K562 (cell line): ENCODE data around the gene TUBA4B. TPM values are rescaled to one million over a fixed set of nuclear protein-coding genes. Genes with fewer than 3 reads are reported as not detected.

Source experiments
- ATAC-seq: fragments of 200-7000 bp; cut with Tn5 transposase; 3 replicates; pipeline ENCODE4 v1.9.1; 2020; ENCODE audit warnings: moderate library complexity
- BruUV-seq: library from RNA; stranded (reverse); fragments of 400-500 nt; replicated peaks from 2 replicates; lab custom pipeline; 2021; lab: Mats Ljungman, UMichigan
- CTCF ChIA-PET: fragments of 300-600 bp; formaldehyde crosslinking; extraction: SDS; loops from one replicate; lab custom pipeline; 2021; ENCODE audit warnings: low intra/inter-chr PET ratio; lab: Yijun Ruan, JAX
- POLR2A ChIA-PET: fragments of 300-600, 350-650 bp; sonication (Branson Sonifier 250); formaldehyde crosslinking; extraction: SDS; loops from one replicate; lab custom pipeline; 2021; ENCODE audit warnings: antibody characterized with exemption, inconsistent platforms; lab: Yijun Ruan, JAX
- DNase-seq, 4 experiments: peaks; one replicate each; pipeline versions ENCODE4 v3.0.0 to v3.0.0-alpha.2; 2011 to 2018; ENCODE audit warnings: low spot score in 3 of 4, mixed read lengths in 3 of 4; ENCODE audit errors: extremely low read depth in 1 of 4
- FAIRE-seq: peaks from 2 replicates; lab custom pipeline; 2011; peaks lifted over from hg19 to GRCh38; lab: Jason Lieb, UNC
- H2AFZ ChIP-seq: 2 replicates; pipeline ENCODE4 v1.6.0; 2011; ENCODE audit warnings: low read depth, low read length, control low read depth, inconsistent platforms
- H3K27ac ChIP-seq: fragments of 200-600 bp; 3 replicates; pipeline ENCODE4 v1.8.0; 2011; ENCODE audit warnings: low read depth, mild to moderate bottlenecking, control low read depth, inconsistent platforms, low read length, moderate library complexity, mixed read lengths; ENCODE audit errors: extremely low read depth
- H3K27me3 ChIP-seq, 2 experiments: fragments of 300-600 bp in 1 of 2; 2 replicates in 1 of 2; 3 replicates in 1 of 2; pipeline versions ENCODE4 v1.6.0 to v1.8.0; 2011; ENCODE audit warnings: inconsistent platforms in 2 of 2, low read length in 2 of 2, mild to moderate bottlenecking in 1 of 2, mixed read lengths in 1 of 2, moderate library complexity in 1 of 2; ENCODE audit not compliant: control insufficient read depth in 2 of 2, insufficient read depth in 2 of 2
- H3K36me3 ChIP-seq: fragments of 300-600 bp; 3 replicates; pipeline ENCODE4 v1.8.0; 2011; ENCODE audit warnings: mild to moderate bottlenecking, low read length, inconsistent platforms; ENCODE audit not compliant: control insufficient read depth, insufficient read depth
- H3K4me1 ChIP-seq, 2 experiments: fragments of 200-600 bp in 1 of 2; replicated peaks in 1 of 2; 2 replicates in 1 of 2; 3 replicates in 1 of 2; pipeline versions ENCODE4 v1.5.1 to v1.8.0; 2011; ENCODE audit warnings: inconsistent platforms in 2 of 2, low read length in 2 of 2, mild to moderate bottlenecking in 1 of 2, mixed read lengths in 1 of 2, moderate library complexity in 1 of 2; ENCODE audit not compliant: control insufficient read depth in 2 of 2, insufficient read depth in 2 of 2
- H3K4me2 ChIP-seq: 2 replicates; pipeline ENCODE4 v1.6.1; 2011; ENCODE audit warnings: low read length, control low read depth, inconsistent platforms, mixed read lengths; ENCODE audit not compliant: insufficient read depth
- H3K4me3 ChIP-seq: fragments of 200-600 bp; sonication (generic), shearing (Covaris generic); 2 replicates; pipeline ENCODE4 v1.5.1; 2016; ENCODE audit warnings: control low read depth, inconsistent platforms
- H3K79me2 ChIP-seq: fragments of 200-600 bp; 3 replicates; pipeline ENCODE4 v1.8.0; 2011; ENCODE audit warnings: low read length, inconsistent platforms; ENCODE audit not compliant: control insufficient read depth, insufficient read depth
- H3K9ac ChIP-seq, 2 experiments: 2 replicates each; pipeline versions ENCODE4 v1.6.0 to v1.6.1; 2011; ENCODE audit warnings: low read depth in 2 of 2, low read length in 2 of 2, control low read depth in 1 of 2, inconsistent platforms in 1 of 2, mild to moderate bottlenecking in 1 of 2, mixed read lengths in 1 of 2; ENCODE audit not compliant: insufficient read depth in 1 of 2
- H3K9me1 ChIP-seq: one replicate; pipeline ENCODE4 v1.6.0; 2011; ENCODE audit warnings: inconsistent platforms, mild to moderate bottlenecking, low read length, moderate library complexity; ENCODE audit not compliant: control insufficient read depth, insufficient read depth
- H3K9me3 ChIP-seq: replicated peaks from 2 replicates; pipeline ENCODE4 v1.5.1; 2011; ENCODE audit warnings: low read depth, low read length, inconsistent platforms; ENCODE audit not compliant: control insufficient read depth, insufficient read depth
- H4K20me1 ChIP-seq: replicated peaks from 2 replicates; pipeline ENCODE4 v1.6.1; 2011; ENCODE audit warnings: low read length, inconsistent platforms, mixed read lengths; ENCODE audit not compliant: control insufficient read depth, insufficient read depth
- AFF1 ChIP-seq, 2 experiments: fragments of 450-650 bp; IDR thresholded peaks; 2 replicates each; pipeline ENCODE4 v1.6.1; 2018; ENCODE audit warnings: mild to moderate bottlenecking in 2 of 2, low read depth in 1 of 2; ENCODE audit not compliant: partially characterized antibody in 2 of 2
- BMI1 ChIP-seq: fragments of 150-350 bp; IDR thresholded peaks from 2 replicates; pipeline ENCODE4 v1.6.1; 2014; ENCODE audit warnings: low read length
- CGGBP1 ChIP-seq: fragments of 250-450 bp; sonication (Bioruptor Pico); IDR thresholded peaks from 2 replicates; pipeline ENCODE4 v1.9.0; 2021; ENCODE audit warnings: mild to moderate bottlenecking
- CHCHD3 ChIP-seq: fragments of 250-450 bp; sonication (Bioruptor Pico); IDR thresholded peaks from 2 replicates; pipeline ENCODE4 v2.1.2; 2022; ENCODE audit warnings: mild to moderate bottlenecking
- CREB1 ChIP-seq, 2 experiments: sonication (generic) in 1 of 2; formaldehyde crosslinking in 1 of 2; IDR thresholded peaks; 2 replicates each; pipeline versions ENCODE4 v1.6.1 to v1.8.0; 2012 to 2022; ENCODE audit warnings: inconsistent platforms in 1 of 2, mild to moderate bottlenecking in 1 of 2, missing genetic modification reagents in 1 of 2, moderate library complexity in 1 of 2
- ESRRB ChIP-seq: fragments of 250-450 bp; sonication (Bioruptor Pico); IDR thresholded peaks from 2 replicates; pipeline ENCODE4 v1.5.0; 2020; ENCODE audit warnings: mild to moderate bottlenecking, moderate library complexity, borderline replicate concordance
- ETV1 ChIP-seq: fragments of 450-650 bp; conservative IDR thresholded peaks from 2 replicates; pipeline ENCODE4 v1.6.1; 2016; ENCODE audit warnings: missing genetic modification characterization, control low read depth, low read depth, missing compliant biosample characterization
- HMBOX1 ChIP-seq: sonication (generic); IDR thresholded peaks from 2 replicates; pipeline ENCODE4 v1.6.1; 2016
- MCM5 ChIP-seq: fragments of 450-650 bp; IDR thresholded peaks from 2 replicates; pipeline ENCODE4 v1.6.1; 2016; ENCODE audit warnings: low read depth
- NFXL1 ChIP-seq: fragments of 450-650 bp; formaldehyde crosslinking; IDR thresholded peaks from 2 replicates; pipeline ENCODE4 v1.4.0; 2021; ENCODE audit warnings: mild to moderate bottlenecking
- PHF21A ChIP-seq: fragments of 450-650 bp; IDR thresholded peaks from 2 replicates; pipeline ENCODE4 v1.6.1; 2017; ENCODE audit warnings: low read depth, borderline replicate concordance
- SMARCB1 ChIP-seq: IDR thresholded peaks from 2 replicates; pipeline ENCODE4 v1.6.1; 2011; ENCODE audit warnings: improper control_type of control experiment, low read depth; ENCODE audit not compliant: insufficient read length
- SRSF3 ChIP-seq: fragments of 200-400 bp; formaldehyde crosslinking; IDR thresholded peaks from 2 replicates; pipeline ENCODE4 v1.6.1; 2016; ENCODE audit warnings: mild to moderate bottlenecking, low read length, moderate library complexity; ENCODE audit not compliant: insufficient read depth
- TAL1 ChIP-seq: fragments of 450-650 bp; IDR thresholded peaks from 2 replicates; pipeline ENCODE4 v1.6.1; 2016; ENCODE audit warnings: mild to moderate bottlenecking
- ZNF311 ChIP-seq: fragments of 250-450 bp; sonication (Bioruptor Pico); IDR thresholded peaks from 2 replicates; pipeline ENCODE4 v1.4.0; 2020; ENCODE audit warnings: mild to moderate bottlenecking, moderate library complexity
- WGBS: fragments of 100-300 bp; shearing (Covaris generic); methylation state at CpG from one replicate; pipeline ENCODE4 v1.1.6; 2016; ENCODE audit warnings: low coverage, mixed read lengths; ENCODE audit not compliant: insufficient coverage; ENCODE audit errors: missing lambda C conversion rate; 5-methylcytosine and 5-hydroxymethylcytosine counted together
- in situ Hi-C: fragments of 300-500 bp; cut with MboI; formaldehyde crosslinking; loops from 4 replicates; pipeline ENCODE4 v1.15.0; 2018; ENCODE audit warnings: inconsistent platforms, mixed read lengths
- intact Hi-C: fragments of 100-400 bp; cut with micrococcal nuclease; formaldehyde crosslinking; loops from 2 replicates; pipeline ENCODE4 v1.14.2; 2022
- polyA plus RNA-seq, 8 experiments: library from polyadenylated mRNA; depleted of rRNA in 4 of 8; stranded (reverse) in 5 of 8; unstranded in 3 of 8; fragments of >200 nt; fragmentation: Nextera tagmentation in 2 of 8; fragmentation: Illumina TruSeq in 1 of 8; extraction: Ambion mirVana in 2 of 8; extraction: Trizol in 1 of 8; gene quantifications; 2 replicates each; pipeline versions ENCODE4 v1.2.1 to v1.2.3, GENCODE V29; 2011 to 2014; ENCODE audit warnings: inconsistent platforms in 1 of 8, missing spikeins in 1 of 8
- total RNA-seq, 7 experiments: library from RNA; depleted of rRNA in 6 of 7; stranded (reverse); fragments of >200 nt in 6 of 7; fragmentation: Illumina TruSeq in 2 of 7; extraction: Trizol in 2 of 7; gene quantifications; 2 replicates each; pipeline versions ENCODE4 v1.2.1 to v1.2.3, GENCODE V29; 2011 to 2021; ENCODE audit warnings: low replicate concordance in 1 of 7

Gene TUBA4B
- total and polyA plus RNA-seq, 9 of the 15 experiments (the other 6 are each of a cell fraction or from before 2014, with no cell fraction given): 0.04 TPM; not detected in 8

- TF ChIP-seq HMBOX1 (peak; percentile 81), TAL1 (no peak), ESRRB (no peak), BMI1 (no peak), SRSF3 (no peak), NFXL1 (no peak), SMARCB1 (no peak)
Measured at GRCh38 chr2:219261024-219261855, 8.2 kb downstream of the TUBA4B start (continued).

GRCh38 chr2:219266232-219266631, 13.2 kb downstream of the TUBA4B start:
- ChIA-PET POLR2A (interaction anchor here (0.7 kb wide), 1 partner anchor 547 kb away, joined by 4 read pairs; no protein-coding TSS in a partner anchor), CTCF (no interaction called here)
- H4K20me1 ChIP-seq: no peaks in the 10 kb centered on the region
- ATAC-seq: no peak
- no peak overlapping the region for H3K4me2 ChIP-seq
- no peaks in the 10 kb centered on the region for H3K27me3 ChIP-seq
- WGBS: 100% methylated on average over 1 of the region's 5 CpGs
- FAIRE-seq: no peak
- no peak overlapping the region for H3K4me3 ChIP-seq
- peaks cover 4 to 14% of the 10 kb centered on the region in 2 experiments; a peak in 3 of 5 replicates for H3K4me1 ChIP-seq
- no peaks in the 10 kb centered on the region for H3K79me2 ChIP-seq
- H3K36me3 ChIP-seq: no peaks in the 10 kb centered on the region
- no TSS peak for BruUV-seq
- no peak overlapping the region for H3K27ac ChIP-seq
- H3K9me3 ChIP-seq: no peaks in the 10 kb centered on the region
- no peaks in the 10 kb centered on the region for H3K9me1 ChIP-seq
- intact Hi-C loops (no loop called here), in situ Hi-C loops (no loop called here)
- H3K9ac ChIP-seq: no peak overlapping the region
- no peak overlapping the region for H2AFZ ChIP-seq
- no peak for DNase-seq
- TF ChIP-seq CHCHD3 (CRISPR knock-in tag) (no peak), PHF21A (no peak), CGGBP1 (CRISPR knock-in tag) (no peak), ETV1 (tag) (no peak), ZNF311 (CRISPR knock-in tag) (no peak), AFF1 (IDR thresholded peaks at IDR 0.05; ENCODE audit: low read depth in 1 of 2, partially characterized antibody in 2 of 2) (no peak), MCM5 (no peak), CREB1 (IDR thresholded peaks at IDR 0.05) (no peak), CREB1 (CRISPR knock-in tag; IDR thresholded peaks at IDR 0.05) (no peak)
